HG02938 (cell line): ENCODE data around the gene ADA.
"Not testable (repeated sequence)": the region's sequence is repeated elsewhere in the genome, so short reads cannot be mapped to it uniquely, and the experiment has no call there.

Experiments
- ATAC-seq: cut with Tn5 transposase; IDR thresholded peaks from one replicate; pipeline ENCODE4 v1.9.1; 2021; ENCODE audit warnings: mild to moderate bottlenecking, moderate library complexity; ENCODE audit not compliant: unreplicated experiment

Gene ADA

GRCh38 chr20:44651684-44652423, at the start of gene ADA:
TSS of gene ADA (minus strand) at chr20:44651699. CDS start at chr20:44651607, 92 bp downstream.
- ATAC-seq, result no peak

- no peak for ATAC-seq
These were observed 48.8 kb upstream of the ADA start for GRCh38 chr20:44700306-44700705.

GRCh38 chr20:44698351-44698750, 46.9 kb upstream of the ADA start:
- ATAC-seq, result no peak

GRCh38 chr20:44697041-44697440, 45.5 kb upstream of the ADA start:
- not testable (repeated sequence) for ATAC-seq

- no peak for ATAC-seq
These were observed 44.8 kb upstream of the ADA start for GRCh38 chr20:44696315-44696714.

- no peak for ATAC-seq
These were observed 44.3 kb upstream of the ADA start for GRCh38 chr20:44695674-44696300.

- no peak for ATAC-seq
These were observed 43.8 kb upstream of the ADA start for GRCh38 chr20:44695295-44695673.

- no peak for ATAC-seq
These were observed 42.7 kb upstream of the ADA start for GRCh38 chr20:44694159-44694558.

GRCh38 chr20:44693627-44694026, 42.1 kb upstream of the ADA start:
- no peak for ATAC-seq

GRCh38 chr20:44692932-44693480, 41.5 kb upstream of the ADA start:
- ATAC-seq, result no peak

GRCh38 chr20:44691424-44692423, 40.2 kb upstream of the ADA start:
- ATAC-seq, result no peak

GRCh38 chr20:44690781-44691423, 39.4 kb upstream of the ADA start:
- ATAC-seq, result no peak

- ATAC-seq, result no peak
These were observed 38.3 kb upstream of the ADA start for GRCh38 chr20:44689809-44690208.

GRCh38 chr20:44688053-44688625, 36.6 kb upstream of the ADA start:
- ATAC-seq, result no peak

- no peak for ATAC-seq
These were observed 35.4 kb upstream of the ADA start for GRCh38 chr20:44686934-44687333.

- ATAC-seq, result no peak
These were observed 32.8 kb upstream of the ADA start for GRCh38 chr20:44684047-44684967.

GRCh38 chr20:44683263-44684046, 32.0 kb upstream of the ADA start:
- no peak for ATAC-seq

GRCh38 chr20:44681796-44682566, 30.5 kb upstream of the ADA start:
- ATAC-seq, result no peak
